ACHN (cell line): ENCODE results near the gene KRTAP29-1.
"Not testable (repeated sequence)": the region's sequence is repeated elsewhere in the genome, so short reads cannot be mapped to it uniquely, and the experiment has no call there.

Experiments
- DNase-seq: peaks from one replicate; pipeline ENCODE4 v3.0.0-alpha.2; 2015
- in situ Hi-C: cut with HindIII; loops from 2 replicates; pipeline ENCODE4 v1.10.0; 2017; ENCODE audit warnings: low sequenced_read_pairs, low pct_ligation_motif_present, low pct_unique_long_range_greater_than_20kb

Gene KRTAP29-1, protein sequence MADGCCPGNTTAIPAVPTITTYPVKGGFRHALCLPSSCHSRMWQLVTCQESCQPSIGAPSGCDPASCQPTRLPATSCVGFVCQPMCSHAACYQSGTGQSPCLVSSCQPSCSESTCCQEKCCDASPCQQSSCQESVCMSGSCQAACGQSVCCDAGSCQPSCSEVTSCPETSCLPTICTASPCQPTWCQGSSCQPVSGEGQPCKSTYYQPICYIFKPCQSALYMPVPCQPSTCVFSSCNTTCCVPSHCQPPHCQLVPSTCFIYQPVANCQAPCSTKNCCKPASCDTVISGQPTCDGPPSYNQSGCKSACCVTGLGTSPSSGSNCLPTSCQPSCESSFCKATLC

DNA sequence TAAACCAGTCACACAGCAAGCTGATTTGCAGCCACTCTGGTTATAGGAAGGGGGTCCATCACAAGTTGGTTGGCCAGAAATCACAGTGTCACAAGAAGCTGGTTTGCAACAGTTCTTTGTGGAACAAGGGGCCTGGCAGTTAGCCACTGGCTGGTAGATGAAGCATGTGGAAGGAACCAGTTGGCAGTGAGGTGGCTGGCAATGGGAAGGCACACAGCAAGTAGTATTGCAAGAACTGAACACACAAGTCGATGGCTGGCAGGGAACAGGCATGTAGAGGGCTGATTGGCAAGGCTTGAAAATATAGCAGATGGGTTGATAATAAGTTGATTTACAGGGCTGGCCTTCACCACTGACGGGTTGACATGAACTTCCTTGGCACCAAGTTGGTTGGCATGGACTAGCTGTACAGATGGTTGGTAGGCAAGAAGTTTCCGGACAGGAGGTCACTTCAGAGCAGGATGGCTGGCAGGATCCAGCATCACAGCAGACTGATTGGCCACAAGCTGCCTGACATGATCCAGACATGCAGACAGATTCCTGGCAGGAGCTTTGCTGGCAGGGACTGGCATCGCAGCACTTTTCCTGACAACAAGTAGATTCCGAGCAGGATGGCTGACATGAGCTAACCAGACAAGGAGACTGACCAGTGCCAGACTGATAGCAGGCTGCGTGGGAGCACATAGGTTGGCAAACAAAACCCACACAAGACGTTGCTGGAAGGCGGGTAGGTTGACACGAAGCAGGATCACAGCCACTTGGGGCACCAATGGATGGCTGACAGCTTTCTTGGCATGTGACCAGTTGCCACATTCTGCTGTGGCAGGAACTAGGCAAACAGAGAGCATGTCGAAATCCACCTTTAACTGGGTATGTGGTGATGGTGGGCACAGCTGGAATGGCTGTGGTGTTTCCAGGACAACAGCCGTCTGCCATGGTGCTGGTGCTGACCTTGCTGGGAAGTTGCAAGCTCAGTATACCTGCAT is at the start of gene KRTAP29-1:
Gene KRTAP29-1, minus strand, starts transcription at position 936 of the 986 bp plus-strand sequence. Its CDS starts 0 bp downstream, at position 936.
- no peak for DNase-seq
- in situ Hi-C loops = no loop called here

DNA sequence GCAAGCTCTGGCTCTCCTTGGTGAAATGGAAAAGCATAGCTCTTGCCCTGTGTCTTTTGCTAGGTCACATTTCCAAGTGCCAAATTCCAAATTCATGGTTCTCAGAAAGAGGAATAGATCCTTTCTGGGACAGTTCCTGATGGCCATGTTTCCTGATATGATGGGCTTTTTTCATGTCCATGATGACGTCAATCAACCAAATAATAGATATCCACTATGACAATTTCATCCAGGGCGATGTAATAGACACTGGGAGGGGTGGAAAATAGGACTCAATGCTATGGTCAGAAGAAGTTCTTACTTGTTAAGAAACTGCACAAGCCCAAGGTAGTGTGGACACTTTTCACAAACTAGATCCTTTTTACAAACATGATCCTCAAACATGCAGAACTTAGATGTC is 48.5 kb upstream of the KRTAP29-1 start:
- DNase-seq = no peak

GRCh38 chr17:41350381-41350878 is 47.8 kb upstream of the KRTAP29-1 start, which contains the start of gene KRT33A:
TSS of gene KRT33A (minus strand) at chr17:41350828. CDS start at chr17:41350767, 61 bp downstream.
- in situ Hi-C loops, DNase-seq: not testable (repeated sequence)

More for the DNA sequence above, 48.5 kb upstream of the KRTAP29-1 start:
- in situ Hi-C loops = no loop called here

DNA sequence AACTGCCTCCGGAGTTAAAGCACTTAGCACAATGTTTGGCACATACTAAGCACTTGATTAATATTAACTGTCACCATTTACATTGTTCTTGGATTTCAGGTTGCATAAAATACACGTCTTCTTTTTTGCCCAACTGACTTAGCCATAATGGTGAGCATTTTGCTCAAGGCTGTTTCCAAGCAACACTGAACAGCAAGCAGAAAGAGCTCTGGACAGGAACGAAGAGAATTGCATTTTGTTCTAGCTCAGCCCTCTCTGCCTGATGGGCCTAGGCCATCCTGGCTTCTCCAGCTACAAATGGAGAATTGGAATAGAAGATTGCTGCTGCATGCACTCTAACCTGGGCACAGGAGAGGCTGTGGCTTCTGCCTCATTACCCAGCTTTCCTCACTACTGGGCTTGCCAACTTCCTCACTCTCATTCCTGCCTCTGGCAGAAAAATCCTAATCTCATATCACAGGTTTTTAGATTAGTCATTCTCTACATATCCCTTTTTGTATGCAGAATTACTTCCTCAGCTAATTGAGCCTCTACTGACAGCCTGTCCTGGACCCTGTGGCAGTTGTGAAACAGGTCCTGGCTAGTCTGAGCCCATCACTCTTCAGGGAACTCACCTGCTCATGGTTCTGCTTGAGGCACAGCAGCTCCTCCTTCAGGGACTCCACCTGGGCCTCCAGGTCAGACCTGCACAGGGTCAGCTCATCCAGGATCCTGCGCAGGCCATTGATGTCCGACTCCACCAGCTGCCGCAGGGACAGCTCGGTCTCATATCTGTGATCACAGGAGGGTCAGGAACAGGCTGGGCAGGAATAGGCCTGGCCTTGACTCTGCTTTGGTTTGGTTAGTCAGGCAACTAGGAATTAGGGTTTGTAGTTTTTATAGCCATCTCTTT is 45.5 kb upstream of the KRTAP29-1 start:
- no peak for DNase-seq
- in situ Hi-C loops = no loop called here

DNA sequence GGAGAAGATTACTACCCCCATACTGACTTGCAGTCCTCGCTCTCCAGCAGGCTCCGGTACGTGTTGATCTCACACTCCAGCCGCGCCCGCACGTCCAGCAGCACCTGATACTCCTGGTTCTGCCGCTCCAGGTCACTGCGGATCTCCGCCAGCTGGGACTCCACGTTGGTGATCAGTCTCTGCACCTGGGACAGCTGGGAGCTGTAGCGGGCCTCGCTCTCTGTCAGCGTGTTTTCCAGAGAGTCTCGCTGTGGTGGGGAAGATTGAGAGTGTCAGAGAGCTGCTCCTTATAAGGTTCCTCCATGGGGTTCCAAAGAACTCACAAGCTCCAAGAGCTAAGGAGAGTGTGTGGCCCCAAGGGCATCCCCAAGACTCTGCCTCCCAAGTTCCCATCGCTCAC is 43.8 kb upstream of the KRTAP29-1 start:
- DNase-seq, in situ Hi-C loops: not testable (repeated sequence)

GRCh38 chr17:41345992-41346391 is 43.3 kb upstream of the KRTAP29-1 start:
- DNase-seq = no peak
- in situ Hi-C loops = no loop called here

DNA sequence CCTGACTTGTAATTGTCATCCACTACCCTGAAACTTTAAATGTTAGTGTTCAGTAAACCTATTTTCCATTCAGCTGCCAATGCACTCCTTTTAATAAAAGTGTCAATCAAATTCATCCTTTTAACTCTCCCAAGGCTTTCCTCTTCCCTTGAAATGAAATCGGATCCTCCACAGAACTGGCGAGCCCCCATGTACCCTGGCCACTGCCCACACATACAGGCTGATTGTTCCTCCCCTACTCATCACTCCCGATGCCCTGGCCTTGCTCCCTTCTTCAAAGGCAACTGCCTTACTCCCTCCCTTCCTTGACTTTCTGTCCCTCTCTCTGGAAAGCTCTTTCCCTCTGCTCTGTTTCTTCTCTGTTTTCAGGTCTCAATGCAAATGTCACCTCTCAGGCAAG is 40.4 kb upstream of the KRTAP29-1 start:
- no peak for DNase-seq
- in situ Hi-C loops = no loop called here

- DNase-seq = no peak
- in situ Hi-C loops = no loop called here
Measured at GRCh38 chr17:41340934-41341861, 38.5 kb upstream of the KRTAP29-1 start.

- DNase-seq = no peak
- in situ Hi-C loops = no loop called here
Measured at GRCh38 chr17:41340494-41340893, 37.8 kb upstream of the KRTAP29-1 start.

GRCh38 chr17:41339571-41340172 is 37.0 kb upstream of the KRTAP29-1 start:
- no peak for DNase-seq
- in situ Hi-C loops = no loop called here

DNA sequence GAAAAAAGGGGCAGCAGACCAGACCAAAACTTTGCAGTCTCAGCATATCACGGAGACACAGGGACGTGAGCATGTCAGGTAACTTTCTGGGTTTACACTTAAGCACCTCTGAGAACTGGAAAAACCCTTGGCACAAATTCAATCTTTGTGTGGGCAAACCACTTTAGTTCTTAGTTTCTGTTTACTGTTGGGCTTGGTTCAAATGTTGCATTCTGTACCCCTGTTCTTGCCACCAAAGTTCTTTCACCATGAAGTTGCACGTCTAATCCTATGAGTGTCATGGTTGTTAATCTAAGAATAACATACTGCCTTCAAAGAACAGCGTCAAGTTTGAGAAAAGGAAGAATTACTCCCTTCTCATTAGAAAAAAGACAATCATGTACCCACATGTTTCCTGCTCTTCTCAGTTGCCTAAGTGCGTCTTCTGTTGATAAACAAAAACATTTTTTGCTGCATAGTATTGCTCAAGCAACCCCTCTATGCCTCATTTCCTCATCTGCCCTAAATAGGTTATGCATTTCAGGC is 36.4 kb upstream of the KRTAP29-1 start:
- in situ Hi-C loops = no loop called here
- DNase-seq = no peak

DNA sequence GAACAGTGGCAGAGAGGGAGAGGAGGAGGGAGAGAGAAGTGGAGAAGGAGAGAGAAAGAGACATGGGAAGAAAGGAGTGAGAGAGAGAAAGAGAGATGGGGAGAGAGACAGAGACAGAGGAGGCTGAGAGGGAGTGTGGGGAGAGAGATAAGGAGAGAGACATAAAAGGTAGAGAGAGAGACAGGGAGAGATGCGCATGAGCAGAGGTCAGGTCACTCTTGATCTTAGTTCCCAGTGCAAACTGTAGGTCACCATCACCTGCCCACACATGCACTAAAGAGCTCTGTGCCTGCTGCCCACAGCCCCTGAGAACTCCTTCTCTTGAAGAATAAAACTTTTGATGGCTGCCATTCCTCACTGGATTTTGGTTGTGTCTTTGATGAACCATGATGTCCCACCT is 33.1 kb upstream of the KRTAP29-1 start:
- DNase-seq = no peak
- in situ Hi-C loops = no loop called here

DNA sequence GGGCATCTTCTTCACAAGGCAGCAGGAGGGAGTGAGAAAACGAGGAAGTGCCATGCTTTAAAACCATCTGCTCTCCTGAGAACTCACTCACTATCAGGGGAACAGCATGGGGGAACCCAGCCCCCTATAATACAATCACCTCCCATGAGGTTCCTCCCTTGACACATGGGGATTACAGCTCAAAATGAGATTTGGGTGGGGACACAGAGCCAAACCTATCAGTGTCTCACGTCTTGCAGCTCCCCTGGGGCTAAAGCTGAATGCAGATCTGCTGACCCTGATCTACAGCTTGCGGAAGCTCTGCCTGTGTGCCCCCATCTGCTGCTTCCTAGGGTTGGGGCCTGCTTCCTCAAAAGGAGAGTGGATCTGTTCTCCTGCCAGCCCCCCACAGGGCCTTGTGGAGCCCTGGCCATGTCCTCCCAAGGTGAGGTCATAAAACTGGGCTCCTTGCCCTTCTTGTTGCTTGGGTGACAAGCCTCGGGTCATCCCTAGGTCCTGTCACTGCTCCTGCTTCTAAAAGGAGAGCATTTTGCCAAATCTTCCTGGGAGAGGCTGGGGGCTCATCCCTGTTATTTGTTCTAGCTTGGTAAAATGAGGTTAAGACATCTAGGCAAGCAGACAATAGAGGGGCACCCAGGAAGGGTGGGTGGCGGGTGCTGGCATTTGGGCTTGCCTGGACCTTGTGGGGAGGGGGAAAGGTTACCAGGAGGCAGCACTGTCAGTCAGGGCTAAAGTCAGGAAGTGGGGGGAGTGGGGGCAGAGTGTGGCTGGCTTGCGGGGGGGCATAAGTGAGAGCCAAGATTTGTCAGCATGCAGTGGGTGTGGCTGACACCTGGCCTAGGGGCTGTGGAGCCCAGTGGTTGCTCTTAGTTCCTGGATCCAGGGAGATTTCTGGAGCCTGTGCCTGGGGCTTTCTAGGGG is 32.0 kb upstream of the KRTAP29-1 start:
- DNase-seq = no peak
- in situ Hi-C loops = no loop called here

DNA sequence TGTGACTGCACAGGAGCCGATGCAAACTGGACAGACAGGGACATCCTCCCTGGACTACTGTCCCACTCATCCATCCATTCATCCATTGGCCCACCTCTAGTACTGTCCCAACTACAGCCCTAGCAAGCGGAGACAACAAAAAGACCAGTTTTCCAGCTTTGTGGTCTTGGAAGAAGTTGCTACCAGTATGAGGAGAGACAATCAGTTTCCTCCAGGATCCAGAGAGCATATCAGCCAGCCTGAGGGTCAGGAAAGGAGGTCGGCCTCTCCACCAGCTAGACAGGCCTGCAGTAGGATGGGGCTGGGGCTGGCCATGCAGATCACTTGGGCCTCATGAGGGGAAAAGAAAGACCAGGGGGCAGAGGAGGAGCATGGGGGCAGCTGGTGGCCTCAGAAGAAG is 31.2 kb upstream of the KRTAP29-1 start:
- in situ Hi-C loops = no loop called here
- no peak for DNase-seq

GRCh38 chr17:41333098-41333497 is 30.4 kb upstream of the KRTAP29-1 start:
- in situ Hi-C loops = no loop called here

GRCh38 chr17:41332239-41332638 is 29.6 kb upstream of the KRTAP29-1 start:
- no peak for DNase-seq
- in situ Hi-C loops = no loop called here

More at GRCh38 chr17:41333098-41333497, 30.4 kb upstream of the KRTAP29-1 start:
- no peak for DNase-seq
